Measurements from ENCODE around the gene REV3L.
"Not testable (repeated sequence)": the region's sequence is repeated elsewhere in the genome, so short reads cannot be mapped to it uniquely, and the experiment has no call there.

REV3L gene

GRCh38 chr6:111290689-111291335 is 192.2 kb downstream of the REV3L start:
- not testable (repeated sequence) for DNase-seq

GRCh38 chr6:111284356-111284755 is 198.7 kb downstream of the REV3L start:
- DNase-seq = not testable (repeated sequence)

DNA sequence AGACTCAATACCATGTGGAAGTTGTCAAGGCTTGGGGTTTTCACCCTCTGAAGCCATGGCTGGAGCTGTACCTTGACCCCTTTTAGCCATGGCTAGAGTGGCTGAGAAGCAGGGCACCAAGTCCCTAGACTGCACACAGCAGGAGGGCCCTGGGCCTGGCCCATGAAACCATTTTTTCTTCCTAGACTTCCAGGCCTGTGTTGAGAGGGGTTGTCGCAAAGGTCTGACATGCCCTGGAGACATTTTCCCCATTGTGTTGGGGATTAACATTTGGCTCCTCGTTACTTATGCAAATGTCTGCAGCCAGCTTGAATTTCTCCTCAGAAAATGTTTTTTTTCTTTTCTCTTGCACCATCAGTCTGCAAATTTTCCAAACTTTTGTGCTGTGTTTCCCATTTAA is 199.3 kb downstream of the REV3L start:
- no peak for DNase-seq

GRCh38 chr6:111282515-111282914 is 200.5 kb downstream of the REV3L start:
- no peak for DNase-seq

GRCh38 chr6:111280445-111280955 is 202.5 kb downstream of the REV3L start:
- no peak for DNase-seq

- DNase-seq = no peak
Measured at GRCh38 chr6:111278731-111279130, 204.3 kb downstream of the REV3L start.

GRCh38 chr6:111277819-111278218 is 205.2 kb downstream of the REV3L start:
- no peak for DNase-seq

DNA sequence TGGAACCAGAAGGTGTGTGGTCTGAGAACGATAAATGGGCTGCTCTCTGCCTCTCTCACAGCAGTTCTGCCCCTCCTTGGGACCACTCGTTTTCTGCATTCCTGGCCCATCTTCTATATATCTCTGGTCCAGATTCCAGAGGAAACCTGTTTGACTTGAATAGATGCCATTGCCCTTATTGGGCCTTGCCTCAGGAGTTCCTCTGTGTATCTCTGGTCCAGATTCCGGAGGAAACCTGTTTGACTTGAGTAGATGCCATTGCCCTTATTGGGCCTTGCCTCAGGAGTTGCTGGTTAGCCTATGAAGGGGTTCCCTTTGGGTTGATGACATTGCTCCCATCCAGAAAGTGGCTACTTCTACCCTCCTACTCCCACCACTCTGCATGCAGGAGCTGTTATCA is 206.3 kb downstream of the REV3L start:
- DNase-seq = no peak

DNA sequence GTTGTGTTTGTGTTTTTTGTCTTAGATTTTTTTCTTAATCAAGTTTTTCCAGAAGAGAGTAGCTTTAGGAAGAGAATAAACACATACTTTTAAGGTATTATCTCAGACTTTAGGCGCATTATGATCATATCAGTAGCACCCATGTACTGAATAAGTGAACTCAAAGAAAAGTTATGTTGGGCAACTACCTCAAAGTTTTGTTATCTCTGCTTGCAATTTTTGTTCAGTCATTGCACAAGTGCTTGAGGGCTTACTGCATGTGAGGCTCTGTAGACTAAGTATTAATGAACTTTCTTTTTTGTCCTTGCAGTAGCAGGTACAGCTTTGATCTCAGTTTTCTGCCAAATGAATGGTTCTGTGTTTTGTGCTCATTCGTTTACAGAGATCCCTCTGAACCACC is 206.7 kb downstream of the REV3L start:
- DNase-seq = no peak

GRCh38 chr6:111274593-111275217 is 208.3 kb downstream of the REV3L start:
- DNase-seq = no peak

- DNase-seq = no peak
Measured at GRCh38 chr6:111270121-111270520, 212.9 kb downstream of the REV3L start.

- no peak for DNase-seq
Measured at GRCh38 chr6:111269401-111269970, 213.5 kb downstream of the REV3L start.

DNA sequence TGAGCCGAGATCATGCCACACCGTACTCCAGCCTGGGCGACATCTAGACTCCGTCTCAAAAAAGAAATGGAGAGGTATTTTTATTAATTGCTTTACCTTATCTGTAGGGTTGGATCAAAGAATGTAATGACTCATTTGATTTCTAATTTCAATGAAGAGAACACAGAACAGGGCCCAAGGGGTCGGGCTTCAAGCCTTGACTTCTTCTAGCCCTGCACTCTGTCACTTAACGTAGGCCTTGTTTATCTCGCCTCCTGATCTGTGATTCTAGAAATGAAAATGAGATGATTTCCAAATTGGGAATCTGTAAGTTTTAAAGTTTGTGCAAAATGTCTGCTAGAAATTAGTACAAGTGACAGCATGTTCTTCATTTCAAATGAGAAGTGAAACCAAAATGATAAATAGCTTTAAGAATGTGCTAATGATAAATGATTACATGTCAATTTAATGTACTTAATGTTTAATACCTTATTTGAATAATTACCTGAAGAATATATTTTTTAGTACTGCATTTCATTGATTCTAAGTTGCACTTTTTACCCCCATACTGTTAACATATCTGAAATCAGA is 215.2 kb downstream of the REV3L start:
- DNase-seq = no peak

DNA sequence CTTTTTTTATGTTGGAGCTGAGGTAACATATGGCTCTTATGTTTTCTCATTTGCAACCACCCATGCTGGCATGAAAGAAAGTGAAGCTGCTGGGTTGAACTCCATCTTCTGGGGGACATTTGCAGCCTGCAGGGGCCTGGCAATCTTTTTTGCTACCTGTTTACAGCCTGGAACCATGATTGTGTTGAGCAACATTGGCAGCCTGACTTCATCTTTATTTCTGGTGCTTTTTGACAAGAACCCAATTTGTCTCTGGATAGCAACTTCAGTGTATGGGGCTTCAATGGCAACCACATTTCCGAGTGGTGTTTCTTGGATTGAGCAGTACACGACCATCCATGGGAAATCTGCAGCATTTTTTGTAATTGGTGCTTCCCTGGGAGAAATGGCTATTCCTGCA is 216.7 kb downstream of the REV3L start:
- DNase-seq = no peak

DNA sequence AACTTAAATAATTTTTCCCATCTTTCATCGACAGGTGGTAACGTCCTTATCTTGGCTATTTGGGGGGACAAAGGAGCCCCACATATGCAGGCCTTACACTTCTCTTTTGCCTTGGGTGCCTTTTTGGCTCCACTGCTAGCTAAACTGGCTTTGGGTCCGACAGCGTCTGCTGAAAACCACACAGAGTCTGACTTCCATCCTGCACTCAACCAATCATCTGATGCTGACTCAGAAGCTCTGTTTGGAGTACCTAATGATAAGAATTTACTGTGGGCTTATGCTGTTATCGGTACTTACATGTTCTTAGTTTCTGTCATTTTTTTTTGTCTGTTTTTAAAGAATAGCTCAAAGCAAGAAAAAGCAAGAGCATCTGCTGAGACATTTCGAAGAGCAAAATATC is 217.2 kb downstream of the REV3L start:
- DNase-seq = no peak

DNA sequence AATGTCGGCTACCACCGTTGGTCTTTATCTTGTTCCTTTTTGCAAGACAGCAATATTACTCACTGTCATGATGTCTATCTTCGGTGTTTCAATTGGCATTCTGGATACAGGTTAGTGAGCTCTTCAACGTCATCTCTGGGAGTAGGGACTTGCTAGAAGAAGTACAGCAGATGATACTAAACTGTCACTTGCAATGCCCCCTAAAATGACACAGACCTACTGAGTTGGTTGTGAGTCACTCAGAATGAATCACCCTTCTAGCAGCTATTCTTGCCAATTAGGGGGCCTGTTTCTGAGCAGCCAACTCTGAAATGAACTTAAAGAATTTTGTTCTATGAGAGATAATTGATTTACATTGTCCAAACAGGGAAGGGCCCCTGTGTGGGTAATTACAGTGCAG is 219.2 kb downstream of the REV3L start:
- no peak for DNase-seq

- DNase-seq = no peak
Measured at GRCh38 chr6:111260570-111261298, 222.3 kb downstream of the REV3L start.

DNA sequence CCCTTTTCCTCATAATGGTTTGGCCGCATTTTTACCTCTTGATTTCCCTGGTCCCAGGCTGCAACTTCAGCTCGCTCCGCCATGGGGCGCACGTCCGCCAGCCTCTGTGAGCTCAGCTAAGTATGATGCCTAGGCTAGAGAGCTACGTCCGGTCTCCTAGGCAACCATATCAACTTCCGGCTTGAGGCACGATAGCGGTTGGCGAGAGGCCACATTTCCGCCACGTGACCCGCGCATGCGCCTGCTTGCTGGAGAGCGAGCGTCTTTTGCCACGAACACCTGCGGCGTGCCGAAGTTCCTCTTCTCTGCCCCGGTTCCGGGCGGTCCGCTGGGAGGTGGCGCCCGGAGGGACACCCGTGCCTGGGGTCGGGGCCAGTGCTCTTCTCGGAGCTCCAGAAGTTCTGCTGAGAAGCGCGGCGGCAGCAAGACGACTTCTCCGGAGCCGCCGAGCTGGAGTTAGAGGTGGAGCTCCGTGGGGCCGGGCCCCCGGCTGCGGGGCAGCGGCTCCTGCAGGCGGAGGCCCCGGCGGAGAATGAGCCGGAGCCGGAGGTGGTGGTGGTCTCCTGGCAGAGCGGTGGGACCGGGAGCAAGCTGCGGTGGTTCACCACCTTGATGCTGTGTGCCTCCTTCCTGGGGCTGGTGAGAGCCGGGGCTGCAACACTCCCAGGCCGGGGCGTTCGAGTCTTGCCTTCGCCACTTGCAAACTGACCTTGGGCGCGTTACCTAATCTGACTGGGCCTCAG is 223.8 kb downstream of the REV3L start:
- DNase-seq = peak; percentile 99

- no peak for DNase-seq
Measured at GRCh38 chr6:111258615-111259088, 224.4 kb downstream of the REV3L start.

GRCh38 chr6:111258010-111258409 is 225.0 kb downstream of the REV3L start:
- DNase-seq = no peak

DNA sequence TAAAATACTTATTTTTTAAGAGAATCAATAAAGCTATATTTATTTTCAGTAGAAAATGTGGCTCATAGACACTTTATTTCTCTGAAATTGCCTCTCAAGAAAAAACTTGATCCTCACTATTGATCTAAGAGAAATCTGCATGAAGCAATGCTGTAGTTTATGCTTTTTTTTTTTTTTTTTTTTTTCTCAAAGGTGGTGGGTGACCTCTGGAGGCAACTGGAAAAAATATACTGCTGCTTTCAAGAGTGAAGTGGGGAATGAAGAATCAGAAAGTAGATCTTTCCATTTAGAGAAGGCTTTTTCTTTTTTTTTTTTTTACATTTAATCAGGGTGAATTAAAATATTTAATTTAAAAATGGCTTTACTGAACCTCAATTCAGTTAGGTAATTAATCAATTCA is 226.4 kb downstream of the REV3L start:
- DNase-seq = no peak

DNA sequence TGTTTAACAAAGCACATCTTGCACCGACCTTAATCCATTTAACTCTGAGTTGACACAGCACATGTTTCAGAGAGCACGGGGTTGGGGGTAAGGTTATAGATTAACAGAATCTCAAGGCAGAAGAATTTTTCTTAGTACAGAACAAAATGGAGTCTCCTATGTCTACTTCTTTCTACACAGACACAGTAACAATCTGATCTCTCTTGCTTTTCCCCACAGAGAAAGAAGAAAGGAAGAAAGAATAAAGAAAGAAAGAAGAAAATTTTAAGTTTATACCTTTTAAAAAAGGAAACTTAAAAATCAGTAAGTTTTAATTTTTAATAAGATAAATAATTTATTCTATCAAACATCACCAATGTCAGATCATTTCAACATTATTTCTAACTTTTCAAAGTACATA is 227.2 kb downstream of the REV3L start:
- DNase-seq = not testable (repeated sequence)
